GM21447 (cell line): Measurements from ENCODE around the gene KCTD7.
"Not testable (repeated sequence)": the region's sequence is repeated elsewhere in the genome, so short reads cannot be mapped to it uniquely, and the experiment has no call there.

Experiments used
- ATAC-seq: cut with Tn5 transposase; IDR thresholded peaks from one replicate; pipeline ENCODE4 v1.9.1; 2021; ENCODE audit not compliant: unreplicated experiment

Gene KCTD7

GRCh38 chr7:66615699-66616098 lies 13.0 kb upstream of the KCTD7 start:
- ATAC-seq, result no peak

DNA sequence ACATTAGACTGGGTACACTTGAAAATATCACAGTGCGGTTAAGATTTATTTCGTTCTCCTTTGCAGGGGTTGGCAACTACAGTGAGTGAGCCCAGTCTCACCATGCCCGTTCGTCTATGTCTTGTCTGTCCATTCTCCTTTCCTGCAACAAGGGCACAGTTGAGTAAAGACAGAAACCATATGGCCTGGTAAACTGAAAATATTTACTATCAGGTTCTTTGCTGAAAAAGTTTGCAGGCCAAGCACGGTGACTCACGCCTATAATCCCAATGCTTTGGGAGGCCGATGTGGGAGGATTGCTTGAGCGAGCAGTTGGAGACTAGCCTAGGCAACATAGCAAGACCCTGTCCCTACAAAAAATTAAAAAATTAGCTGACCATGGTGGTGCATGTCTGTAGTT lies 11.4 kb upstream of the KCTD7 start:
- no peak for ATAC-seq

- ATAC-seq, result not testable (repeated sequence)
These were observed 9.2 kb upstream of the KCTD7 start for GRCh38 chr7:66619341-66619948.

GRCh38 chr7:66626331-66626934 lies 2.2 kb upstream of the KCTD7 start:
- ATAC-seq, result no peak

- ATAC-seq, result no peak
These were observed 1.5 kb upstream of the KCTD7 start for GRCh38 chr7:66627151-66627681.

- ATAC-seq, result peak; percentile 13
These were observed 760 bp upstream of the KCTD7 start for GRCh38 chr7:66627881-66628360.

DNA sequence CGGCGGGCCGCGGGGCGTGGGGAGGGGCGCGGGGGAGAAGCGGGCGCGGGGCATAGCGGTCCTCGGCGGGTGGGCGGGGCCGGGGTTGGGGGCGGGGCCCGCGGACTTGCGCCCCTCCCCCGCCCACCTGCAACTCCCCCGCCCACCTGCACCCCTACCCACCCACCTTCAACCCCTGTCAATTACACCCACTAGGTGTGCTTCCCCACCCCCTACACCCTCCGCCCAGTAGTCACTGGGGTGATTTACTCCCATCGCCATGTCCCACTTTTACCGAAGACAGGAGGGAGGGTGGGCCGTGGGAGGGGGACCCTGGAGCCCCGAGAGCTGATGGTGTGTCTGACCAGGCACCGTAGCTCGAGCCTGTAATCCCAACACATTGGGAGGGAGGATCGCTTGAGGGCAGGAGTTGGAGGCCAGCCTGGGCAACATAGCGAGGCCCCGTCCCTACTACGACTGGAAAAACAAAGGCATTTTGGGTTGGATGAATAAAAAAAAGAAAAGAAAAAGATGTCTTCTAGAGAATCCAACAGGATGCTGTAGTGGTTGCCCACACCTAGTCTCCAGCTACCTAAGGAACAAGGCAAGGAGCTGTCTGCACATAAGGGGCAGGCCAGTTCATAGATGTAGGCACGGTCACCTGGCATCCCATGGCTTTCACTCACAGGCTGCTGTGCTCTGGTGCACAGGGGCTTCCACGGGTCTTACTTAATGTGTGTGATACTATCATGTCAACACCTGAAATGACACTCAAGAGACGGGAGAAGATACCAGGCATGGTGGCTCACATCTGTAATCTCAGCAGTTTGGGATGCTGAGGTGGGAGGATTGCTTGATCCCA lies 761 bp downstream of the KCTD7 start:
- peak; percentile 1 for ATAC-seq

DNA sequence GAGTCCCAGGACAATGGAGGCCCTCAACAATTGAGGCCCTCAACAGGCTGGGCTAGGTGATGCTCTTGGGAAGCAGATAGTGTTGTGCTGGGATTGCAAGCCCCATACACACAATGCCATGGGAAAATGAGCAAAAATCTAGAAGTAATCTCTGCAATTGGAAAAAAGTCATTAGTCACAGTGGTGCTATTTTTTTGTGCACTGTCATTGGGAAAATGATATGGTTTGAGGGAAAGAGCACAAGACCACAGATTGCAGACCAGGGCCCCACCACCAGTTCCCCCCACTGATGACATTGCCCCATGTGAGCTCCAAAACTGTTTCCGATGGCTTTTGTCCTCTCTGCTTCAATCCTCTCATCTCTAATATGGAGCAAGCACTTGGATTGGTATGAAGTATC lies 1.9 kb downstream of the KCTD7 start:
- ATAC-seq, result no peak

- no peak for ATAC-seq
These were observed 2.8 kb downstream of the KCTD7 start for GRCh38 chr7:66631471-66631870.

GRCh38 chr7:66634816-66635215 lies 6.1 kb downstream of the KCTD7 start:
- ATAC-seq, result no peak

- ATAC-seq, result peak; percentile 30
These were observed 6.8 kb downstream of the KCTD7 start for GRCh38 chr7:66635322-66635981.

GRCh38 chr7:66635982-66636546 lies 7.4 kb downstream of the KCTD7 start:
- peak; percentile 46 for ATAC-seq

GRCh38 chr7:66638309-66639099 lies 9.8 kb downstream of the KCTD7 start:
- ATAC-seq, result no peak

DNA sequence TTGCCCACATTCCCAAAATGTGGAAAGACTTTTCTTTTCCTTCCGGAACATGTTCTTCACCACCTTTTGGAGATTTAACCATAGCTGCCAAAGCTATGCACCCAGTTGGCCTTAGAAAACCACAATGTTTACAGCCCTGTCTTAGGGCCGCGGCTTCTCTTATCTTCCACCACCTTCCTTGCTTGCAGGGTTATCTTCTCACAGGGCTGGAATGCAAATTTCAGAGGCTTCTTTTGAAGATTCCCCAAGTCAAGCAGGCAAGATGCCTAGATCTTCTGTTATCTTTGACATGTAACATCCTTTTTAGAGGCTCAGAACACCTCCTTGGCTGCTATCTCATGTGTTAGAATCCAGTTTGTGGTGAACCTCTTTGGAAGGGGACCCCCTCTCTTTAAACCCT lies 11.1 kb downstream of the KCTD7 start:
- no peak for ATAC-seq

DNA sequence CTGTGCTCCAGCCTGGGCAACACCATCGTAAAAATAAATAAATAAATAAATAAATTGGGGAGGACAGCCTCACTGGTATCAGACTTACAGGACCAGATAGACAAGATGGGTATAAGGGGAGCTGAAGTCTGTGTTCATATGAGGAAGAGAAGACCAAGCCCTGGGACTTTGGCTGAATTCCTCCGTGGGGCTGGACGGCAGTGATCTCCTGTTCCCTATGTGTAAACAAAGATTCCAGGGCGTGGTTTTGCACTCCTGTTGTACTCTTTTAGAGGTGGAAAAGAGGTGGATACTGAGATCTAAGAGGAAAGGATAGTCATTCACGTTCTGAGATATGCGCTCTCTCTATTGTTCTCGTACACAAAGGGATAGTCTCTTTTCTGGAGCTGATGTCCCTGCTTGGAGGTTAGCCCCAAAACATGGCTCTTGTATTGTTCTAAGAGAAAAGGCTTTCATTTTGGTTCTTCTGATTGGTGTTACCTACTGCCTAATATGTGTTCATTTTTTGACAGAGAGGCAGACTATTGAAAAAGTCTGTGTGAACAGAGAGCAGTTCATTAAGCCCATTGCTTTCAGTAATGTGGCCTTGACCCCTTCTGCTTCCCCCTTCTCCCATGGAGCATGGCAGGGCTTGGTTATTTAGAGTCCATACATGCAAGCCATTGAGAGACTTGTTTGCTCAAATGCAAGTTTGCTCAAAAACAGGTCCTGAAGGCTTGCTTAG lies 12.3 kb downstream of the KCTD7 start:
- ATAC-seq, result no peak

- no peak for ATAC-seq
These were observed 12.8 kb downstream of the KCTD7 start for GRCh38 chr7:66641526-66641871.

- no peak for ATAC-seq
These were observed 13.5 kb downstream of the KCTD7 start for GRCh38 chr7:66642186-66642585.

DNA sequence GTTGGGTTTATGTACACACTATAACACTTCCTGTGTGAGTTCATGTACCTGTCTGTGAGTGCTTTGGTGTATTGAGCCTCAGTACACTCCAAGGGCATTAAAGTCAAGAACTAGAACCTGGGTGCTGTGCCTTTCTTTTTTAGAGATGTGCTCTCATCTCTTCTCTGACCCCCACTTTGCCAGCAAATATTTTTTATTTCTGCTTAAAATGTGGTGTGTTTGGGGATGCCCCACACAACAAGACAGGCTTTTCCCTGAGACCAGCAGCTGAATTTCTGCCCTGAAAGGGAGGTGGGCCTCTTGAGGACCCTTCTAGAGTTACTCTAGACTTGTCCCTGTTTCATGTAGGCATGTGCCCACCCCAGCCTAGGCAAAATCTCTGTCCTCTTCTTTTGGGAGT lies 14.3 kb downstream of the KCTD7 start:
- ATAC-seq, result no peak

DNA sequence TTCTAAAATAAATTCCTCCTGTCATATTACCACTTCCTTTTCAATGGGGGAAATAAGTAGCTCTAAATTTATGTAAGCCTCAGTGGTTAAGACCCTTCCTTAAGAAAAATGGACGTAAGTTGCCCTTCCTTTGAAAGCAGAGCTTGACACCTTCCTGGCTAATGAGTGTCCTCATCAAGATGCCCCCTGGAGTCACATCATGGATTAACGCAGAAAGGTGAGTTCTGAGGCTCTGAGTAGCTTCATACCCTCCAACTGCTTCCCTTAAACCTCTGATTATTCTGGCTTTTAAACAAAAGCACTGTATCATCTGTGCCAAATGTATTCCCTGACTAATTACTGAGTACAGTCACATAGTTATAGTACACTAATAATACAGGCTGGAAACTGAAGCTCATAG lies 14.7 kb downstream of the KCTD7 start:
- no peak for ATAC-seq

DNA sequence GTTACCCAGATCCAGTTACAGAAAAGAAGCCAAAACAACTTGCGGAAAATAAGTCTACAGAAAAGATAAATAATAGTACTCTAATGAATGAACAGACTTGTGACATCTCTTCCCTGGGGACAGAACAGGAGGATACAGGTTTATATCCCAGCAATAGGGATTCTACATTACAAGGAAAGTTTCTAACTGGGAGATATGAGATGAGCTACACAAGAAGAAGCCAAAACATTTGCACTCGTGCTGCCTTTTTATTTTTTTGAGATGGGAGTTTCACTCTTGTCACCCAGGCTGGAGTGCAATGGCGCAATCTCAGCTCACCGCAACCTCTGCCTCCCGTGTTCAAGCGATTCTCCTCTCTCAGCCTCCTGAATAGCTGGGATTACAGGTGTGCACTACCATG lies 22.3 kb downstream of the KCTD7 start:
- ATAC-seq, result not testable (repeated sequence)
